NCI-H1417 (cell line): ENCODE data around the gene RSAD2.

Experiments used
- DNase-seq, 3 experiments: peaks; one replicate each; lab custom pipeline; 2025; lab: John Stamatoyannopoulos, UW

The RSAD2 gene

GRCh38 chr2:6945087-6945813 is 67.7 kb downstream of the RSAD2 start:
- DNase-seq, result no peak

GRCh38 chr2:6945821-6946220 is 68.2 kb downstream of the RSAD2 start:
- DNase-seq, result no peak

- DNase-seq, result no peak
Measured at GRCh38 chr2:6946722-6947121, 69.1 kb downstream of the RSAD2 start.
